Suprapubic skin (tissue), 4 donors: Measurements from ENCODE around the gene ZNF839. TPM values are rescaled to one million over a fixed set of nuclear protein-coding genes. Genes with fewer than 3 reads are reported as not detected.
A peak's percentile ranks its signal among the peaks of the same experiment; 100 is the strongest.
"Not testable (repeated sequence)": the region's sequence is repeated elsewhere in the genome, so short reads cannot be mapped to it uniquely, and the experiment has no call there.

ENCODE experiments used
- DNase-seq, 2 donors: peaks; one replicate each; pipeline ENCODE4 v3.0.0-alpha.2; 2019; ENCODE audit warnings: low spot score in 2 of 2
- H3K27ac ChIP-seq: fragments of 200-600 bp; sonication (generic); one replicate; pipeline ENCODE4 v1.5.1; 2019
- H3K27me3 ChIP-seq: fragments of 200-600 bp; sonication (generic); one replicate; pipeline ENCODE4 v1.5.1; 2019
- H3K36me3 ChIP-seq: fragments of 200-600 bp; sonication (generic); one replicate; pipeline ENCODE4 v1.5.1; 2019
- H3K4me1 ChIP-seq: fragments of 200-600 bp; sonication (generic); one replicate; pipeline ENCODE4 v1.5.1; 2019
- H3K4me3 ChIP-seq: fragments of 200-600 bp; sonication (generic); one replicate; pipeline ENCODE4 v1.5.1; 2019; ENCODE audit warnings: mild to moderate bottlenecking
- H3K9me3 ChIP-seq: fragments of 200-600 bp; sonication (generic); one replicate; pipeline ENCODE4 v1.5.1; 2019
- CTCF ChIP-seq, 2 donors: fragments of 200-600 bp in 1 of 2; fragments of 450-650 bp in 1 of 2; sonication (generic) in 1 of 2; IDR thresholded peaks; one replicate each; pipeline ENCODE4 v1.5.1; 2016 to 2019; ENCODE audit warnings: antibody characterized with exemption in 2 of 2, mild to moderate bottlenecking in 1 of 2, moderate library complexity in 1 of 2
- EP300 ChIP-seq: sonication (generic); formaldehyde crosslinking; IDR thresholded peaks from one replicate; pipeline ENCODE4 v1.6.1; 2017; ENCODE audit warnings: antibody characterized with exemption
- POLR2A ChIP-seq, 2 donors: fragments of 450-650 bp; IDR thresholded peaks; one replicate each; pipeline ENCODE4 v1.6.1; 2017; ENCODE audit warnings: antibody characterized with exemption in 2 of 2, mild to moderate bottlenecking in 2 of 2, moderate library complexity in 2 of 2
- POLR2AphosphoS5 ChIP-seq, 3 donors: sonication (generic); formaldehyde crosslinking; IDR thresholded peaks; one replicate each; pipeline ENCODE4 v1.6.1; 2017; ENCODE audit warnings: antibody characterized with exemption in 3 of 3
- WGBS: methylation state at CpG from one replicate; pipeline ENCODE4 v1.1.5; 2018; 5-methylcytosine and 5-hydroxymethylcytosine counted together
- total RNA-seq, 4 donors: library from RNA; depleted of rRNA; stranded (reverse); fragments of >200 nt; gene quantifications; one replicate each; pipeline ENCODE4 v1.1.0, GENCODE V29; 2016

The ZNF839 gene
- total RNA-seq, 4 donors from 2014 or later, result 9.2 to 41.0 (median 17.7) TPM

- WGBS, result 89% methylated on average over 10 of the region's 10 CpGs
- peak overlapping the region; percentile 24 for H3K27ac ChIP-seq
- no peaks in the 10 kb centered on the region for H3K9me3 ChIP-seq
- no peak for DNase-seq
- no peaks in the 10 kb centered on the region for H3K27me3 ChIP-seq
- H3K36me3 ChIP-seq, result peaks cover 88% of the 10 kb centered on the region
- no peak overlapping the region for H3K4me3 ChIP-seq
- TF ChIP-seq POLR2AphosphoS5 (IDR thresholded peaks at IDR 0.05) (no peak), EP300 (no peak), CTCF (IDR thresholded peaks at IDR 0.05) (no peak), POLR2A (IDR thresholded peaks at IDR 0.05) (no peak)
- H3K4me1 ChIP-seq, result peaks cover 3% of the 10 kb centered on the region
Observed at GRCh38 chr14:102351023-102351422, 31.5 kb downstream of the ZNF839 start.

- not testable (repeated sequence) for H3K27me3 ChIP-seq, H3K4me1 ChIP-seq, DNase-seq, H3K9me3 ChIP-seq, H3K27ac ChIP-seq, H3K4me3 ChIP-seq
- WGBS, result 87% methylated on average over 9 of the region's 9 CpGs
- H3K36me3 ChIP-seq, result peaks cover 87% of the 10 kb centered on the region
Observed at GRCh38 chr14:102351593-102351992, 32.0 kb downstream of the ZNF839 start.

GRCh38 chr14:102352213-102352612 is 32.7 kb downstream of the ZNF839 start:
- peaks cover 87% of the 10 kb centered on the region for H3K36me3 ChIP-seq
- TF ChIP-seq CTCF (IDR thresholded peaks at IDR 0.05), result no peak
- TF ChIP-seq POLR2A (IDR thresholded peaks at IDR 0.05), result no peak
- TF ChIP-seq EP300, result no peak
- no peak for TF ChIP-seq POLR2AphosphoS5 (IDR thresholded peaks at IDR 0.05)
- H3K9me3 ChIP-seq, result no peaks in the 10 kb centered on the region
- peaks cover 3% of the 10 kb centered on the region for H3K4me1 ChIP-seq
- H3K27ac ChIP-seq, result no peak overlapping the region
- DNase-seq, result no peak
- H3K4me3 ChIP-seq, result no peak overlapping the region
- 86% methylated on average over 4 of the region's 4 CpGs for WGBS
- no peaks in the 10 kb centered on the region for H3K27me3 ChIP-seq

GRCh38 chr14:102353126-102353619 is 33.6 kb downstream of the ZNF839 start:
- Histone ChIP-seq H3K36me3 (peaks cover 87% of the 10 kb centered on the region), H3K4me3 (no peak overlapping the region), H3K4me1 (peaks cover 3% of the 10 kb centered on the region), H3K27ac (no peak overlapping the region), H3K9me3 (no peaks in the 10 kb centered on the region), H3K27me3 (no peaks in the 10 kb centered on the region)
- DNase-seq, result no peak
- TF ChIP-seq CTCF (IDR thresholded peaks at IDR 0.05), result no peak
- TF ChIP-seq POLR2A (IDR thresholded peaks at IDR 0.05), result no peak
- no peak for TF ChIP-seq POLR2AphosphoS5 (IDR thresholded peaks at IDR 0.05)
- no peak for TF ChIP-seq EP300
- 81% methylated on average over 8 of the region's 8 CpGs for WGBS

GRCh38 chr14:102356280-102356679 is 36.7 kb downstream of the ZNF839 start:
- Histone ChIP-seq H3K4me1 (peaks cover 10% of the 10 kb centered on the region), H3K9me3 (no peaks in the 10 kb centered on the region), H3K36me3 (peaks cover 76% of the 10 kb centered on the region), H3K27me3 (no peaks in the 10 kb centered on the region), H3K27ac (no peak overlapping the region), H3K4me3 (no peak overlapping the region)
- no peak for TF ChIP-seq POLR2A (IDR thresholded peaks at IDR 0.05)
- TF ChIP-seq POLR2AphosphoS5 (IDR thresholded peaks at IDR 0.05), result no peak
- no peak for TF ChIP-seq CTCF (IDR thresholded peaks at IDR 0.05)
- TF ChIP-seq EP300, result no peak
- DNase-seq, result no peak
- WGBS, result 87% methylated on average over 3 of the region's 3 CpGs

- peaks cover 26% of the 10 kb centered on the region for H3K4me1 ChIP-seq
- peaks cover 46% of the 10 kb centered on the region for H3K36me3 ChIP-seq
- no peak overlapping the region for H3K4me3 ChIP-seq
- H3K27me3 ChIP-seq, result no peaks in the 10 kb centered on the region
- no peak for DNase-seq
- no peak for TF ChIP-seq POLR2AphosphoS5 (IDR thresholded peaks at IDR 0.05)
- TF ChIP-seq CTCF (IDR thresholded peaks at IDR 0.05), result no peak
- no peak for TF ChIP-seq POLR2A (IDR thresholded peaks at IDR 0.05)
- 98% methylated on average over 2 of the region's 2 CpGs for WGBS
- H3K9me3 ChIP-seq, result no peaks in the 10 kb centered on the region
- H3K27ac ChIP-seq, result no peak overlapping the region
Observed at GRCh38 chr14:102359341-102359740, 39.8 kb downstream of the ZNF839 start.
